Endothelial cell of umbilical vein (primary cell): ENCODE results near the gene IGSF9B.

Source experiments
- EZH2 ChIP-seq: IDR thresholded peaks from 2 replicates; pipeline ENCODE4 v1.6.1; 2012; ENCODE audit warnings: borderline replicate concordance, low read depth, mild to moderate bottlenecking, moderate library complexity, low read length, inconsistent platforms; ENCODE audit not compliant: severe bottlenecking
- POLR2A ChIP-seq: IDR thresholded peaks from 2 replicates; pipeline ENCODE4 v1.6.1; 2012; ENCODE audit warnings: low read depth, mild to moderate bottlenecking, control low read depth, low read length
- TF ChIP-seq, protein P1 (sequence below), 2 donors: IDR thresholded peaks; 1 replicate in 1 of 2; 2 replicates in 1 of 2; pipeline ENCODE4 v1.5.1; 2011; ENCODE audit warnings: low read length in 2 of 2, mild to moderate bottlenecking in 2 of 2, moderate library complexity in 2 of 2, control low read depth in 1 of 2, inconsistent platforms in 1 of 2, low read depth in 1 of 2; ENCODE audit not compliant: insufficient read depth in 1 of 2; ENCODE audit errors: extremely low read depth in 1 of 2
- TF ChIP-seq, protein P2 (sequence below): IDR thresholded peaks from 2 replicates; pipeline ENCODE4 v1.6.1; 2011; ENCODE audit not compliant: insufficient read depth, insufficient read length

DNA sequence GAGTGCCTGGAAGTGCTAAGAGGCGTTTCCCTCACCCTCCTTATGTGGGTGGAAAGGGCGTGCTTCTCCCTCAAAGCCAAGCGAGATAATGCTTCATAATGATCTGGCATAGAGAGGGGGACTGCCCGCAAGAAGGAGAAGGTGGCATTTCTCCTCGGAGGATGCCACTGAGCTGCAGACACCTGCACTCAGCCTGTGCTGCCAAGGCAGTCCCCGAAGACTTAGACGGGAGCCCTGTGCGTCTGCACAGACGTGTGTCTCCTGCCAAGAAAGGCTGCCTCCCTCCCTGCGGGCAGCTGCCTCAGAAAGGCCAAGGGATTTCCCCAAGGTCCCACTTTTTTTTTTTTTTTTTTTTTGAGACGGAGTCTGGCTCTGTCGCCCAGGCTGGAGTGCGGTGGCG is 63.4 kb downstream of the IGSF9B start:
- TF ChIP-seq, protein P1, sequence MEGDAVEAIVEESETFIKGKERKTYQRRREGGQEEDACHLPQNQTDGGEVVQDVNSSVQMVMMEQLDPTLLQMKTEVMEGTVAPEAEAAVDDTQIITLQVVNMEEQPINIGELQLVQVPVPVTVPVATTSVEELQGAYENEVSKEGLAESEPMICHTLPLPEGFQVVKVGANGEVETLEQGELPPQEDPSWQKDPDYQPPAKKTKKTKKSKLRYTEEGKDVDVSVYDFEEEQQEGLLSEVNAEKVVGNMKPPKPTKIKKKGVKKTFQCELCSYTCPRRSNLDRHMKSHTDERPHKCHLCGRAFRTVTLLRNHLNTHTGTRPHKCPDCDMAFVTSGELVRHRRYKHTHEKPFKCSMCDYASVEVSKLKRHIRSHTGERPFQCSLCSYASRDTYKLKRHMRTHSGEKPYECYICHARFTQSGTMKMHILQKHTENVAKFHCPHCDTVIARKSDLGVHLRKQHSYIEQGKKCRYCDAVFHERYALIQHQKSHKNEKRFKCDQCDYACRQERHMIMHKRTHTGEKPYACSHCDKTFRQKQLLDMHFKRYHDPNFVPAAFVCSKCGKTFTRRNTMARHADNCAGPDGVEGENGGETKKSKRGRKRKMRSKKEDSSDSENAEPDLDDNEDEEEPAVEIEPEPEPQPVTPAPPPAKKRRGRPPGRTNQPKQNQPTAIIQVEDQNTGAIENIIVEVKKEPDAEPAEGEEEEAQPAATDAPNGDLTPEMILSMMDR (IDR thresholded peaks at IDR 0.05; ENCODE audit: extremely low read depth in 1 of 2, insufficient read depth in 1 of 2, low read depth in 1 of 2, low read length in 2 of 2), result no peak
- TF ChIP-seq, protein P2, sequence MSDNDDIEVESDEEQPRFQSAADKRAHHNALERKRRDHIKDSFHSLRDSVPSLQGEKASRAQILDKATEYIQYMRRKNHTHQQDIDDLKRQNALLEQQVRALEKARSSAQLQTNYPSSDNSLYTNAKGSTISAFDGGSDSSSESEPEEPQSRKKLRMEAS, result no peak
- no peak for TF ChIP-seq POLR2A
- no peak for TF ChIP-seq EZH2
